NB4 (cell line): Measurements from ENCODE around the gene MT1G.

ENCODE experiments used
- DNase-seq: peaks from one replicate; pipeline ENCODE4 v3.0.0; 2010; ENCODE audit warnings: low read depth
- H3K4me3 ChIP-seq: one replicate; pipeline ENCODE4 v1.5.1; 2011; ENCODE audit warnings: mild to moderate bottlenecking, low read depth, low read length, moderate library complexity
- CTCF ChIP-seq: IDR thresholded peaks from one replicate; pipeline ENCODE4 v1.5.1; 2012; ENCODE audit warnings: low read depth, low read length
- MAX ChIP-seq: IDR thresholded peaks from 2 replicates; pipeline ENCODE4 v1.6.1; 2011; ENCODE audit warnings: low read depth, low read length
- MYC ChIP-seq: IDR thresholded peaks from 2 replicates; pipeline ENCODE4 v1.6.1; 2011; ENCODE audit warnings: low read depth, low read length
- POLR2A ChIP-seq: IDR thresholded peaks from 2 replicates; pipeline ENCODE4 v1.6.1; 2011; ENCODE audit warnings: mild to moderate bottlenecking; ENCODE audit not compliant: insufficient read length; ENCODE audit errors: extremely low read depth

The MT1G gene

GRCh38 chr16:56690420-56691122 is 22.7 kb upstream of the MT1G start:
- no peak overlapping the region for H3K4me3 ChIP-seq
- TF ChIP-seq CTCF (no peak), MYC (no peak)
- no peak for DNase-seq

DNA sequence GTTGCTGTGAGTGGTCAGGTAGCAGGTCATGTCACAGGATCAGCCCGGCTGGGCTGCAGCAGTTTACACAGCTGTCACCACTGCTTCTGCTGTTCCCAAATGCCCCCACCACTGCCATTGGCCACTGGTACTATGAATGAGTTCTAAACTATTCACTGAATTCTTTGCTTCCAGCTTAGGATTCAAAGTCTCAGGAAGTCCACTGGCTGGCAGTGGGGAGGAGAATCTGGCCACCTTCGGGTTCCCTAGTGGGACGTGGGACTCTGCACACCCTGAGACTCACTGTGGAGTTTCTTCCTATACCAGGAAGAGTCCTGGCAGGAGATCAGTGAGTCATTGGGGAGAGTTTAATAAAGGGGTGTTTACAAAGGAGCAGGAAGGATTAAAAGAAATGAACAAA is 21.3 kb upstream of the MT1G start:
- H3K4me3 ChIP-seq = no peak overlapping the region
- TF ChIP-seq POLR2A = no peak
- no peak for TF ChIP-seq CTCF
- TF ChIP-seq MYC = no peak
- no peak for TF ChIP-seq MAX
- no peak for DNase-seq

DNA sequence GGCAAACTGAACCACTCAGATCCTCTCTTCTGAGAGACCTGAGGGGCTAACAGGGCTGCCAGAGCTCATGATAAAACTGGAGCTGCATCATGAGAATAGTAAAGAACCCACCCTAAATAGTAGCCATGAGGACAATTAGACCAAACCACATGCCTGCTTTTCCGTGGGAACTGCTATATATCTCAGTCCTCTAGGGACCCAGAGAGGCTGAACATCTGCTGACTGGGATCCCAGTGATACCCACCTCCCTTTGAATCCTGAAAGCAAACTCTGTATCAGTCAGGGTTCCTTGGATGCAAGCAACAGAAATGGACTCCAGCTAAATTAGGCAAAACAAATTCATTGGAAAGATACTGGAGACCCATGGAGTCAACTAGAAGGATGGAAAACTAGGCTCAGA is 20.9 kb upstream of the MT1G start:
- peak; percentile 26 for DNase-seq
- TF ChIP-seq CTCF (no peak), MAX (no peak), MYC (no peak), POLR2A (no peak)
- H3K4me3 ChIP-seq = no peak overlapping the region

DNA sequence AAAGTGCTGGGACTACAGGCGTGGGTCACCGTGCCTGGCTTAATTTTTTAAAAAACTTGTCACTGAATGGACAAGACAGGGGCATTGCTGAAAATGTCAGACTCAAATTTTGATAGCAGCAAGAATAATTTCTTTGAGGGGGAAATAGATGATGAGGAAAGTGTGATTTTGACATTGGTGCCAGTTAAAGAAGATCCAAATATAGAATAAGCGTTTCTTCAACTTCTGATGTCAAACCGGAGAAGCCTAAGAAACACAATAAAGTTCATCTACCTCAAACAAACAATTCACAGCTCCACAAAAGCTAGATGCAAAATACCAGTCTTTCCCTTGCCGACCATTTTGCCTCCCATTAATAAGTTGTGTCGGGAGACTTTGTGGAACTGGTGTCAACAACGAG is 18.9 kb upstream of the MT1G start:
- no peak overlapping the region for H3K4me3 ChIP-seq

DNA sequence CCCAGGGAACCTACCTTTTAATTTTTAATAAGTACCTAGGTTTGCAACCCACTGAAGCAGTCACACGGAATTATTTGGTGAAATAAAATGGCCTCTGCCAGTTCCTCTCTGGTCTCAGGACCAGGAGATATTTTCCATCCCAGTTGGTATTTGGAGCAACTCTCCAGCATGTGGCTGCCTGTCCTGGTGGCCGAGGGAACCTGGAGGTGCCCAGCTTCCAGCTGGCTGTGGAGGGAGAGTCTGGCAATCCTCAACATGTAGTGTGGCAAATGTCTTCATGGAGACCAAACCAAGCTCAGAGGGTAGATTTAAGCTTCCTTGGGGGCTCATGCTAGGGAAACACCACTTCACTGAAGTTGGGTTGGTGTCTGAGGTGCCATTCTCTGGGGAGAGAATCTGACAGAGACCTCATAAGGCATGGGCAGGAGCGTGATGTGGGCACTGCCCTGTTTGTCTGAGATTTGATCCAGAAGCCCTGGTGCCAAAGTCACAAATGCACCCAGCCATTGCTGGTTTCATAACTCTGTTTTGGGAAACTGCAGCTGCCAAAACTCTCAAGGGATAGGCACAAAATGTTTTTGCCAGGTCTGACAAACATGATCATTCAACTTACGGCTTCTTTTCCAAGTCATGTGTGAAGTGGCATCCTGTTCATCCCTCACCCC is 17.2 kb upstream of the MT1G start:
- no peak overlapping the region for H3K4me3 ChIP-seq
- TF ChIP-seq MYC = no peak
- TF ChIP-seq POLR2A = no peak
- TF ChIP-seq MAX = no peak
- no peak for TF ChIP-seq CTCF
- no peak for DNase-seq

More for the DNA sequence above, 18.9 kb upstream of the MT1G start:
- DNase-seq = no peak
- TF ChIP-seq MYC (no peak), MAX (no peak), POLR2A (no peak), CTCF (no peak)
